Endometrial microvascular endothelial cells (primary cell): ENCODE measurements around the gene COL6A2. TPM values are rescaled to one million over a fixed set of nuclear protein-coding genes. Genes with fewer than 3 reads are reported as not detected.
"Not testable (repeated sequence)": the region's sequence is repeated elsewhere in the genome, so short reads cannot be mapped to it uniquely, and the experiment has no call there.

Experiments used
- in situ Hi-C: cut with HindIII; loops from 2 replicates; pipeline ENCODE4 v1.10.0; 2017; ENCODE audit warnings: low sequenced_read_pairs, low pct_unique_long_range_greater_than_20kb; ENCODE audit errors: inconsistent ontology term
- total RNA-seq: library from RNA; depleted of rRNA; stranded (reverse); fragments of >200 nt; gene quantifications from one replicate; pipeline ENCODE4 v1.2.3, GENCODE V29; 2015; ENCODE audit errors: inconsistent ontology term

Gene COL6A2
- total RNA-seq, 1 donor from 2014 or later: 11.2 TPM

DNA sequence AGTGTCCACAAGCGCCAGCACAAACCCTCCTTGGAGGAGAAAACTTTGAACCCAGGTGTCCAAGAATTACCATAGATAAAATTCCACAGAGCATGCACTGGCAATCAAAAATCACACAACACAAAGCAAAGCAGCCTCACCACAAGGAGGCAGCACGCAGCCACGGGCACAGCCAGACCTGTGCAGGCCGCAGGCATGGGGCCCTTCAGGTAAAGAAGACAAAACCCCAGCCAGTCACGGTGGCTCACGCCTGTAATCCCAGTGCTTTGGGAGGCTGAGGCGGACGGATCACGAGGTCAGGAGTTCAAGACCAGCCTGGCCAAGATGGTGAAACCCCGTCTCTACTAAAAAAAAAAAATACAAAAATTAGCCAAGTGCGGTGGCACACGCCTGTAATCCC, 49.5 kb downstream of the COL6A2 start:
- in situ Hi-C loops: not testable (repeated sequence)

DNA sequence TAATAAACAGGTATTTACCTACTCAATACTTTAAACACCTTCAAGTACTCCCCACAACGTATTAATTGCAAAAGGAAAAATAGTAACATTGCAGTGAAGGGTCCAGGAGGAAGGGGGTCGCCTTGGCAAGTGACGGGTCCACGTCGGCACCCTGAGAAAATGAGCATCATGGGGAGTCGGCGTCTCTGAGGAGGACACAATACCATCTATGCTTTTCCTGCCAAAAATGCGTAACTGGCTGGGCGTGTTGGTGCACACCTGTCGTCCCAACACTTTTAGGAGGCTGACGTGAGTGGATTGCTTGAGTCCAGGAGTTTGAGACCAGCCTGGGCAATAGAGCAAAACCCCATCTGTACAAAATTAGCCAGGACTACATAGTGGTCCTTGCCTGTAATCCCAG, 50.2 kb downstream of the COL6A2 start:
- in situ Hi-C loops: no loop called here

DNA sequence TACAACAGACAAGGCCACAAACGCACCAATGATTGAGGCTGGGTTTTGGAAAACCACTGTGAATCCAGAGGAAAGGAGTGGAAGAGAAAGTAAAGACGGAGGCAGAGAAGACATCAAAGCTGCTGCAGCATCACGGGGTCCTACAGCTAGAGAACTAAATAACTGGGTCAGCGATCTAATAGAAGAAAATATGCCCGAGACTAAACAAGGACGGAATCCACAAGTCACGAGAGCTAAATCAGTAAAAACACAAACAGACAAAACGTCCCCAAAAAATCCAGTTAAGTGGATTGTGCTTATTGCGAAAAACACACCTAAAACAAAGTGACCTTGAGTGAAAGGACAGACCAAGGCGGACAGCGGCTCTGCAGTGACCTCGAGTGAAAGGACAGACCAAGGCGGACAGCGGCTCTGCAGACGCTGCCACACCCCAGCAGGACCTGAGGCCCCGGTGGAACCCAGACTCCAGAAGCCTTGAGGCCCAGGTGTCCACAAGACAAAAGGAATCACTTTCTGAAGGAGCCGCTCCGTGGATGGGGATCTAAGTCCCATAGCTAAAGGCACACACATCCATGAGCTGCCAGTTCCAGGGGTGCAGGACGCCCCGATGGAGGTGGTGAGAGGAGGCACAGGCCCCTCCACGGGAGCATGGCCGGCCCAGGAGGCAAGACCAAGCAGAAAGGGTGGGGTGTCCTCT, 51.4 kb downstream of the COL6A2 start:
- in situ Hi-C loops: no loop called here

DNA sequence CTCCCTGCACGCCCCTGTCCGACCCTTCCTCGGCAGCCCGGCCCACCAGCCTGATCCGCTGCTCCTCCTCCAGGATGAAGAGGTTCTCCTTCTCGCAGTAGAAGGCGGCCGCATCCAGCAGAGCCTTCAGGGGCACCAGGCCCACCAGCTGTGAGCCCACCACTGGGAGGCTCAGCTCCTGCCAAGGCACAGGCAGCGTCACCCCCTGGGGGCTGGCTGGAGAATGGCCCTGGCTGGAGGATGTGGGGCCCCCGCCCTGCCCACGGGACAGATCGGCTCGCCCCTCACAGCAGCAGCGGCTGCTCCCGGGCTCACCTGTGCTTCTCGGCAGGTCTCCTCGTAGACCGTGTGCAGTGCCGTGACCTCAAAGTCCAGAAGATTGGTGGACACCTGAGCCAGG, 52.2 kb downstream of the COL6A2 start:
- in situ Hi-C loops: no loop called here

DNA sequence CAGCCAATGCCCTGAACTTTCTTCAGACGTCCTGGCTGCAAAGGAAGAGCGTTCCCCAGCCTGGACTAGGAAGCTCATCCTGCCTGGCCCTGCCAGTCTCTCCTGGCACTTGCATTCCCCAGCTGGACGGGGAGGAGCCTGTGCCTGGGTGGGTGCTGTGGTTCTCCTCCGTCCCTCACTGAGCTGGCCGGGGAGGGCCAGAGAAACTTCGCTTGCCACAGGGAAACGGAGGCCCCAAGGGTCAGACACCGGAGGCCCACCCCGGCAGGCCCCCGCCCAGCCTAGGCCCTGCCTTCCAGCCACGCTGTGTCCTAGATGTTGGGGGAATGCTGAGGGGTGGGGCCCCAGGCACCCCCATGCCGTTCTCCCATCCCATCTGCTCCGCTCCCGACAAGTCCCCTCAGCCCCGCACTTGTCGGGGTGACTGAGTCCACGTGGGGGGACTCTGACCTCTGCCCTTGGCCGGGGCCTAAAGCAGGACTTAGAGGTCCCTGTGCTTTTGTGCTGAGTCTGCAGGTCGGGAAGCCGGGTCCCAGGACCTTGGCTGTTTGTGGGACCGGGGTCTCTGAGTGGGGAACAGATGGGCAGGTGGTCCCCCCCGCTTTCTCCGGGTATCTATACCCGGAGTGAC, 52.7 kb downstream of the COL6A2 start:
- in situ Hi-C loops: no loop called here

DNA sequence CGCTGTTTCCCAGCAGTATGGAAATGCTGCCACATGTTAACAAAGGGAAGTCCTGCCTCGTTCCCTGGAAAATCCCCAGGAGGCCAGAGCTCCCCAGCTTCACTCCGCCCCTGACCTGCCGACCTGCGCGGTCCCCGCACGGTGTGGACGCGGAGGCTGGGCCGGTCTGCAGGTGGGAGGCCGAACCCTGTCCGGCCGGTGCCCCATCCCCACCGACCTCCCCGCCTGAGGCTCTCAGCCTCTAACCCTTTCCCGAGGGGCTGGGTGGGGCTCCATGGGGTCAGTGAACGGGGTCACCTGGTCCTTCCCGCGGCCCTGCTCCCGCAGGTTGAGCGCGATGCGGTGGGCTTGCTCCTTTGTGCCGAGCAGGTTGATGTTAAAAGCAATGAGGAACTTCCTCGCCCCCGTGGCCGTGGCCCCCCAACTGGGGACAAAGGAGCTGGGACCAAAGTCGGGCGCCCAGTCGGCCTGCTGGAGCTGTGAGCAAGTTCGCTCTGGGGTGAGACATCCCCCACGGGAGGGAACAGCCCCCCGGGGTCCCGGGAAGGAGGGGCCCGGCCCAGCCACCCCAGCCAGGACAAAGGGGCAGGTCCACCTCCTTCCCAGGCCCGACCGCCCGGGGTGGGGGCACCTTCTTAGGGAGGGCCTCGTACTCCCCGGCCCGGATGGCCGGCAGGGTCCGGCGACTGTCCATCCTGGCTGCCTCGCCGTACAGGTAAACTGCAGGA, 53.5 kb downstream of the COL6A2 start:
- in situ Hi-C loops: no loop called here

DNA sequence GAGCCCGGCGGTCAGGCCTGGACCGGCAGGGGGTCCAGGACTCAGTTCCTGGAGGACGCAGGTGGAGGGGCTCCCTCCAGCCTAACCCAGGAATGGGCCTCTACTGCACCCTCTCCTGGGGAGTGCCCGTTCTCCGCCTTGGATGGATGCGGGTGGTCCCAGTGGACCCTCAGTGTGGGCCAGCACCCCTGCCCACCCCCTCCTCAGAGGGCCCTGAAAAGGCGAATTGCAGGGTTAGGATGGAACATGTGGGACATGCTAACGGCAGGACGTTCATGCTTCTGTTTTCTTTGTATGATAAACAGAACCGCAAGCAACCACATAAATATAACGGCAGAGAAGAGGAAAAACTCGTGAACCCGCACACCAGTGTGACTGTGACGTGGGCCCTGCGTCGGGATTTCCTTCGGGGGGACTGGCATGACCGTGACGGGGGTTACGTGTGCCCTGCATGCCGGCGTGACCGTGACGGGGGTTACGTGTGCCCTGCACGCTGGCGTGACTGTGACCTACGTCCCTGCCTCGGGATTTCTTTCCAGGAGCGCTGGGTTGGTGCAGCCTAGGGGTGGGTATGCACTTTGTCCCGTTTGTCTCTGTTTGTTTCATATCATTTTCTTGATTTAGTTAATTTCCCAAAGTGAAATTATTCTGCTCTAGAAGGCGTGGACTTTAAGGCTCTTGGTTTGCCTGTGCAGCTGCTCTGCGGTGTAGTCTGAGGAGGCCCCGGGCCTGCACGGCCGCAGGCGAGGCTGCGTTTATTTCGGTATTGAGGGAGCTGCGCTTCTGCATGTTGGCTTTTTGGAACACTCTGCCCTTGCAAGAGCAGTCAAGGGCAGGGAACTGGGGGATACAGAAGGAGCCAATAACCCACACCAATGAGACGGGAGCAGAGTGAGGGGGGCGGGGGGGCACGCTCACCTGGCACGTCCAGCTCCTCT, 54.3 kb downstream of the COL6A2 start:
- in situ Hi-C loops: no loop called here

DNA sequence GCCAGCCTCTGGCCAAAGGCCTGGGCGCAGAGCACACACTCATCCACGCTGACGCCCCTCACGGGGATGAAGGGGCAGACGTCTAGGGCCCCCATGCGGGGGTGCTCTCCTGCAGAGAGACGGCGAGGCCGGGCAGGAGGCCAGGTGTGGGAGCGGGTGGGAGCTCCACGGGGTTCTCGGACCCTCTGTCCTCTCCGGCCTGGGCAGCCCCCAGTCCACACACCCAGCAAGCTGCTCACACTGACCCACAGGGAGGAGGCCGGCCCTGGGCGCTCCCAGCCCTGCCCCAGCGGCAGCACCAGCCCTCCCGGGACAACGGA, 55.0 kb downstream of the COL6A2 start:
- in situ Hi-C loops: no loop called here

DNA sequence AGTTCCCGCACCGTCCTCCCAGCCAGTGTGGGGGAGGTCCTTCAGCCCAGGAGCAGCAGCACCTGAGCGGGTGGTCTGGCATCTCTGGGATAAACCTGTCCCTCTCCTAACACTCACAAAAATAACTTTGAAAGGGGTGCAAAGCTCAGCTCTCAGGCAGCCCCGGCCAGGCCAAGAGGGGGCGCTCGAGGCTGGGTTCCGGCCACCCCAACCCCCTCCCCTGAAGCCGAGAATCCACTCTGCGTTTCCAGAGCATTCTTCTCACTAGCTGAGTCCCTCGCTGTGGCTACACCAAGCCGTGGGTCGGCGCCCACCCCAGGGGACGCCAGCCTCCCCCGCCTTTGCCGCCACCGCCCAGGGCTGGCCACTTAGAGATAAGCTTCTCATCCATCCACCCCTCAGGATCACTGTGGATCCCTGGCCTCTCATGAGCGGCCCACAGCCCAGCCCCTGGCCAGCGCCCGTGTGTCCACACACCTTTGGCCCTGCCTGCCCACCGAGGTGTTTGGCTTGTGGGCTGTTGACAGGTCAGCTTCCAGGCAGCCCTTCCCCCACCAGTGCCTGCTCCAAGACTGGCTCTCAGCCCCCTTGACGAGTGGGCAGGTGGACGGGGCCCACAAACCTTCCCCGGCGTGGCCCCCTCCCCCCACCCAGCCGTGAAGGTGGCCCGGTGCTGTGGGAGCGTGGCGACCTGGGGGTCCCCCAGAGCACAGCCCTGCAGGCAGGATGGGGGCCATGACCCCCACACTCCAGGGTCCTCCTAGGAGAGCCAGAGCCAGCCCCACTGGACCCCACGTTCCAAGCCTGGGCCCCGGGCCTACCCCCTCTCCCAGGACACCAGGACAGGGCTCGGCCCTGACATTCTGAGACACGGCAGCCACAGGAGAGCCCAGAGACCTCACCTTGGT, 55.6 kb downstream of the COL6A2 start:
- in situ Hi-C loops: no loop called here

DNA sequence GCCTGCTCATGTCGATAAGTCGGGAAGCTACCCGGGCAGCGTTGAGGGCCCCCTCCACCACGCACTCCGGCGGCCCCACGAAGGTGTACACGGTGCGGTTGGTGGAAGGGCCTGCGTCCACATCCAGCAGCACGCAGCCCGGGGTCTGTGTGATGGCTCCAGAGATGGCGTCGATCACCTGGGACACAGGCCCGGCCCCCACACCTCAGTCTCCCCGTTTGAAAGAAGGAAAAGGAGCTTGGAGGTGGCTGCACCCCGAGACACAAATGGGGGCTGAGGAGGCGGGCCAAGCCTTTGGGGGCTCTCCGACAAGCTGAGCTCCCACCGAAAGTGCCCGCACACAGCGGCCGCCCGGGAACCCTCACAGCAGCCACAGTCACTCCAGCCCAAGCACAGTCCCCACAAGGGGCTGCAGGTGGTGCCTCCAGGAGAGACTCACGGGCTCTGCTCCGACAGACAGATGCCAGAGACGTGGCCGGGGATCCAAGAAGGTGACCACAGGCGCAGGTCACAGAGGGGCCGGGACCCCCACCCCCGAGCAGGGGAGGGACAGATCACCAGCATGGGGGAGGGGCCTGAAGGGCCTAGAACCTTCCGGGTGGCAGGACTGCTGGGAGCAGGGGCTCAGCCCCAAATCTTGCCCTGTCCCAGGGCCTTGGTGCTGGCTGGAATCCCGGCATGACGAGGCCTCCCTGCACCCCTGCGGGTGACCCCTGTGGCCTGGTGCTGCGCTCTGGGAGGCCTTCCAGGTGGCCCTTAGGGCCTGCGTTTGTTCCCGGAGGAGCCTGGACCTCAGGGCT, 56.4 kb downstream of the COL6A2 start:
- in situ Hi-C loops: no loop called here

DNA sequence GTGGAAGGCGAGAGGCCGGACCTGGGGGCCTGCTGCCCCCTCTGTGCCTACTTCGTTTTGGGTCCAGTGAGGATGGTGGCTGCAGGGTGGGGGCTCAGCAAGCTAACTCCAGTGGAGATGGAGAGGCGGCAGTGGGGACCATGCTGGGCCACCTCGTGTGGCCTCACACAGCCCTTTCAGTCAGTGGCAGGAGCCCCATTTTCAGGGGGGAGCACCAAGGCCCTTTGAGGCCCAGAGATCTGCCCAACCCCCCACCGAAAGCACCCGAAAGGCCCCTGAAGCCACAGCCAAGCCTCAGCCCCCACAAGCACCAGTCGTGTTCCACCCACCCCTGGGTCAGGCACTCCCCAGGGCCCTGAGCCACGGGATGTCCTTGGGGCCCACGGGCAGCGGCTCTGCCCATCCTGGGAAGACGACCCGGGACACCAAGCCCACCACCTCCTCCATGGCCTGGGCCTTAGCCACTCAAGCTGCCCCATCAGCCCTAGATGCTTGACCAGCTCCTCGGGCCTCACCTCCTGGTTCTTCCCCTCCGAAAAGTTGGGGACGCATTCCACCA, 57.1 kb downstream of the COL6A2 start:
- in situ Hi-C loops: no loop called here

DNA sequence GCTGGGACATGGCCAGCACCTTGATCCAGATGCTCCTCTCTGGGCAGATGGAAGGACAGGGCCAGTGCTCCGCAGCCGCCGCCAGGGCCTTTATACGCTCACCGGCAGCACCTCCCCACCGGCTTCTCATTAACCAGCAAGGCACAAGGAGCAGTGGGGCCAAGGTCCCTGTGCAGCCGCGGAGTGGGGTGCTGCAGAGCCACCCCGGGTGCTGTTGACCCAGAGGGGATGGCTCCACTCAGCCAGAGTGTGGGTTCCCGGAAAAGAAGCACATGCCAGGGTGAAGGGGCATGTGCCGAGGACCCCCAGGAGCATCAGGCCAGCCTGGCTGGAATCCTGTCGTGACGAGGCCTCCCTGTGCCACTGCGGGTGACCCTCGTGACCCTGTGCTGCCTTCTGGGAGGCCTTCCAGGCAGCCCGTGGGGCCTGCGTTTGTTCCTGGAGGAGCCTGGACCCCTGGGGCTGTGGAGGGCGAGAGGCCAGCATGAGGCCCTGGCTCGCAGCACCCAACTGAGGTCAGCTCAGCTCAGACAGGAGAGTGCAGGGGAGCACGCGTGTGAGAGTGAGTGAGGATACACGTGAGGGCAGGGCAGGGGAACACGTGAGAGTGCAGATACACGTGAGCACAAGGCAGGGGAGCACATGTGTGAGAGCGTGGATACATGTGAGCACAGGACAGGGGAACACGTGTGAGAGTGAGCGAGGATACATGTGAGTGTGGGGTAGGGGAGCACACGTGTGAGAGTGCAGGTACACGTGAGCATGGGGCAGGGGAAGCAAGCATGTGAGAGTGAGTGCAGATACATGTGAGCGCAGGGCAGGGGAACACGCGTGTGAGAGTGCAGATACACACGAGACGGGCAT, 57.8 kb downstream of the COL6A2 start, which contains the start of gene FTCD:
Gene FTCD, minus strand, starts transcription at position 66 of the 864 bp plus-strand sequence. Its CDS starts 56 bp downstream, at position 10.
- in situ Hi-C loops: no loop called here

DNA sequence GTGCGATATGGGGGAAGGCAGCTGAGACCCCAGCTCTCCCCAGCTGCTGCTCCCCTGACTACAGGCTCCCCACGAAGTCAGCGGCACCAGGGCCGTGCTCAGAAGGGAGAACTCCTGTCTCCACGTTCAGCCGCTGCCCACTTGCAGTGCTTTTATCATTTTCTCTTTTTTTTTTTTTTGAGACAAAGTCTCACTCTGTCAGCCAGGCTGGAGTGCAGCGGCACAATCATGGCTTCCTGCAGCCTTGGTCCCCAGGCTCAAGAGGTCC, 58.4 kb downstream of the COL6A2 start:
- in situ Hi-C loops: no loop called here

DNA sequence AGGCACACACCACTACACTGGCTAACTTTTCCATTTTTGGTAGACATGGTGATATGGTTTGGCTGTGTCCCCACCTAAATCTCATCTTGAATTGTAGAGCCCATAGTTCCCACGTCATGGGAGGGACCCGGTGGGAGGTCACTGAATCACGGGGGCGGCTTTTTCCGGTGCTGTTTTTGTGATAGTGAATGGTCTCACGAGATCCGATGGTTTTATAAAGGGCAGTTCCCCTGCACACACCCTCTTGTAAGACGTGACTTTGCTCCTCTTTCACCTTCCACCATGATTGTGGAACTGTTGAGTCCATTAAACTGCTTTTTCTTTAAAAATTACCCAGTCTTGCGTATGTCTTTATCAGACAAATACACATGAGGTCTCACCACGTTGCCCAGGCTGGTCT, 58.8 kb downstream of the COL6A2 start:
- in situ Hi-C loops: no loop called here

DNA sequence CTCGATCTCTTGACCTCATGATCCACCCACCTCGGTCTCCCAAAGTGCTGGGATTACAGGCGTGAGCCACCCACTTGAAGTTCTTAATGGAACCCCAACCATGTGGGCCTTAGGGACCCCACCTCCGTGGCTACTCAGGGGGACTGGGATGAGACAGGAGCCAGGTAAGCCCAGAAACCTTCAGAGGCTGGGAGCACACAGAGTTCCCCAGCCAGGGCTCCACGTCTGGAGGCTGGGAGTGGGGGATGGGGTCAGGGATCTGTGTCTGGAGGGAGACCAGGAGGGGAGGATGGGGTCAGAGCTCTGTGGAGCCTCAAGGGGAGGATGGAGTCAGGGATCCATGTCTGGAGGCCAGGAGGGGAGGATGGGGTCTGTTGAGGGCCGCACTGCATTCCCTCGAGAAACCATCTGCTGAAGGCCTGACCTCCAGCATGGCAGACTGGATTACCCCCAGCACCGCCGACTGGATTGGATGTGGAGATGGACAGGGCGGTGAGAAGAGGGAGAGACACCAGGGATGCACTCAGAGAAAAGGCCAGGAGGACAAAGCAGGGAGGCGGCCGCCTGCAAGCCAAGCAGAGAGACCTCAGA, 59.6 kb downstream of the COL6A2 start:
- in situ Hi-C loops: no loop called here

DNA sequence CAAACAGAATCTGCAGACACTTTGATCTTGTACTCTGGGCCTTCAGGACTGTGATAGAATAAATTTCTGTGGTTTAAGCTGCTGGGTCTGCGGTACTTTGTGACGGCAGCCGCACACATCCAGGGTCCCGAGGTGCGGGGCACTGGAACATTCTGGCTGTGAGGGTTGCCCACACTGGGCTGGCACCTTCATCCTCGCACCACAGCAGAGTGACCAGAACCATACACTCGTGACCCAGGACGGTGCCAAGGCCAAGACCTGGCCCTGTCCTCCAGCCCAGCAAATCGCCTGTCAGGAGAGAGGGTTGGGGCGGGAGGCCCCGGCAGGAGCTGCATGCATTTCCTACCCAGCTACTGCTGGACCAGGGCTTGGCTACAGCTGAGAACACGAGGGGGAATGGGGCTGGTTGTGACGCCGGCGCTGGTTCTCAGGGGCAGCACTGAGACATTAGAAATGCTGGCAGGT, 60.1 kb downstream of the COL6A2 start:
- in situ Hi-C loops: no loop called here
